ENCODE results near the gene FAM174C. TPM values are rescaled to one million over a fixed set of nuclear protein-coding genes. Genes with fewer than 3 reads are reported as not detected.

Gene FAM174C
- total RNA-seq, 4 donors from 2014 or later: 37.4 to 76.7 (median 46.7) TPM

- TF ChIP-seq CTCF (IDR thresholded peaks at IDR 0.05; ENCODE audit: low read depth): no peak
These were observed 11.4 kb downstream of the FAM174C start for GRCh38 chr19:1286487-1287353.

GRCh38 chr19:1287354-1288225 lies 12.3 kb downstream of the FAM174C start:
- TF ChIP-seq CTCF (IDR thresholded peaks at IDR 0.05; ENCODE audit: low read depth): no peak

GRCh38 chr19:1288226-1288612 lies 12.9 kb downstream of the FAM174C start:
- no peak for TF ChIP-seq CTCF (IDR thresholded peaks at IDR 0.05; ENCODE audit: low read depth)

- TF ChIP-seq CTCF (IDR thresholded peaks at IDR 0.05; ENCODE audit: low read depth): no peak
These were observed 13.7 kb downstream of the FAM174C start for GRCh38 chr19:1288833-1289685.

- no peak for TF ChIP-seq CTCF (IDR thresholded peaks at IDR 0.05; ENCODE audit: low read depth)
These were observed 14.3 kb downstream of the FAM174C start for GRCh38 chr19:1289686-1290025.

GRCh38 chr19:1290196-1290702 lies 14.9 kb downstream of the FAM174C start:
- no peak for TF ChIP-seq CTCF (IDR thresholded peaks at IDR 0.05; ENCODE audit: low read depth)
